ENCODE data around the gene PARN.

Gene PARN

DNA sequence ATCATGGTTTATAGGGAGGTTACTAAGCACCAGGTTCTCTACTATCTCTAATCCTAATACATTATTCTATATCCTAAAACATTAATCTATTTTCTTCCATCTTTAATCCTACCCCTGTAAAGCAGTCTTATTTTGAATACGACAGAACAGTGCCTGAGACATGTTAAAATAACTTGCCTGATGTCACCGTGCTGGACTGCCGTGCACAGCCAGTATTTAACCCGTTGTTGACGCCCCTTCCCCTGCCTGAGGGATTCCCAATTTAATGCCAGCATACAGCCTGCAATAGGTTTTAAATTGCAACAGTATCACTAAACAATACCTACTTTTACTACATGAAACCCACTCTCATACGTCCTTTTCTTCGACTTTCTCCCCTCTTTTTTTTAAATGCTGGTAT is 133.3 kb downstream of the PARN start:
- Histone ChIP-seq H4K20me1 (ENCODE audit: control insufficient read depth, insufficient read depth, low read depth, low read length) (no peaks in the 10 kb centered on the region), H3K79me2 (ENCODE audit: control insufficient read depth, low read length) (peaks cover 18% of the 10 kb centered on the region), H3F3A (ENCODE audit: control insufficient read depth, insufficient read depth) (no peaks in the 10 kb centered on the region), H3K4me2 (ENCODE audit: low read length) (no peak overlapping the region), H3K36me3 (ENCODE audit: control insufficient read depth, low read length) (peaks cover 36% of the 10 kb centered on the region; the same call in 1 of the 2 replicates), H3K27ac (ENCODE audit: low read depth, low read length) (no peak overlapping the region), H3K4me3 (ENCODE audit: low read length) (no peak overlapping the region), H3K27me3 (ENCODE audit: control insufficient read depth, low read length) (no peaks in the 10 kb centered on the region), H3K4me1 (ENCODE audit: control insufficient read depth, low read length) (no peaks in the 10 kb centered on the region), H3K9me3 (ENCODE audit: control insufficient read depth, insufficient read depth, low read length) (no peaks in the 10 kb centered on the region), H3K9me2 (replicated peaks; ENCODE audit: control insufficient read depth, low read length) (no peaks in the 10 kb centered on the region)
- TF ChIP-seq, protein P1, sequence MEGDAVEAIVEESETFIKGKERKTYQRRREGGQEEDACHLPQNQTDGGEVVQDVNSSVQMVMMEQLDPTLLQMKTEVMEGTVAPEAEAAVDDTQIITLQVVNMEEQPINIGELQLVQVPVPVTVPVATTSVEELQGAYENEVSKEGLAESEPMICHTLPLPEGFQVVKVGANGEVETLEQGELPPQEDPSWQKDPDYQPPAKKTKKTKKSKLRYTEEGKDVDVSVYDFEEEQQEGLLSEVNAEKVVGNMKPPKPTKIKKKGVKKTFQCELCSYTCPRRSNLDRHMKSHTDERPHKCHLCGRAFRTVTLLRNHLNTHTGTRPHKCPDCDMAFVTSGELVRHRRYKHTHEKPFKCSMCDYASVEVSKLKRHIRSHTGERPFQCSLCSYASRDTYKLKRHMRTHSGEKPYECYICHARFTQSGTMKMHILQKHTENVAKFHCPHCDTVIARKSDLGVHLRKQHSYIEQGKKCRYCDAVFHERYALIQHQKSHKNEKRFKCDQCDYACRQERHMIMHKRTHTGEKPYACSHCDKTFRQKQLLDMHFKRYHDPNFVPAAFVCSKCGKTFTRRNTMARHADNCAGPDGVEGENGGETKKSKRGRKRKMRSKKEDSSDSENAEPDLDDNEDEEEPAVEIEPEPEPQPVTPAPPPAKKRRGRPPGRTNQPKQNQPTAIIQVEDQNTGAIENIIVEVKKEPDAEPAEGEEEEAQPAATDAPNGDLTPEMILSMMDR (IDR thresholded peaks at IDR 0.05; ENCODE audit: low read depth, low read length, poor library complexity, severe bottlenecking), result no peak
- TF ChIP-seq EZH2phosphoT487 (IDR thresholded peaks at IDR 0.05; ENCODE audit: borderline replicate concordance, low read length), result no peak

DNA sequence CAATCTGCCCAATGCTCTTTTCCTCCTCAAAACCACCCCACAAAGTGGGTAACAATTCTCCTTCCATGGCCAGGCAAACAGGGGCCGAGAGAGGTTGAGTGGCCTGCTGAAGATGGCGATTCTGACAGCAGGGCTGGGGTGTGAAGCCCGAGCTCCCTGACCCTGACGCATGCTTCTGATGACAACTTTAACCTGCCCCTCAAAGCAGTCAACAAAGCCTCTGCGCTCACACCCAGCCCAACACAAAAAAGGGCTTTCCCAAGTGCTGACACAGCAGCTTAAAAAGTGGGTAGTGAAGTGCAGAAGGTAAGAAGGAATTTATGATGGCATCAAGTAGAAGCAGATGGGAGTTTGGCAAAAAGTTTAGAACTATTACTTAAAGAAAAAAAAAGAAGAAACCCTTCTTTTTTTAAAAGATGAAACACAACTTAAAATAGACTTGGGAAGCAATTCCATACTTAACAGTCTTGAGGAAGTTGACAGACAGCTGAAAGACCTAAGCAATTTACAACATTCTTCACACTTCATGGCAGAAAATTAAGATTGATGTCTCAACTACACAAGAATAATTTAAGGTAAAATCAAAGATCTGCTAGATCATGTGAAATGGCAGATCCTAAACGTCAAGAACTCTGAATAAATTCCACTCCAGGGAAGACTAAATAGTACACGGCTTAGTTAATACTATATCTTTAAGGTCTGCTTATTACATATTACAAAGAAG is 133.9 kb downstream of the PARN start:
- Histone ChIP-seq H3K79me2 (ENCODE audit: control insufficient read depth, low read length) (peaks cover 16% of the 10 kb centered on the region), H3K36me3 (ENCODE audit: control insufficient read depth, low read length) (peaks cover 34% of the 10 kb centered on the region; the same call in 1 of the 2 replicates), H3K9me2 (replicated peaks; ENCODE audit: control insufficient read depth, low read length) (no peaks in the 10 kb centered on the region), H3K27ac (ENCODE audit: low read depth, low read length) (no peak overlapping the region), H3K4me2 (ENCODE audit: low read length) (no peak overlapping the region), H3K4me3 (ENCODE audit: low read length) (no peak overlapping the region), H3K9me3 (ENCODE audit: control insufficient read depth, insufficient read depth, low read length) (no peaks in the 10 kb centered on the region), H4K20me1 (ENCODE audit: control insufficient read depth, insufficient read depth, low read depth, low read length) (no peaks in the 10 kb centered on the region), H3K27me3 (ENCODE audit: control insufficient read depth, low read length) (no peaks in the 10 kb centered on the region), H3K4me1 (ENCODE audit: control insufficient read depth, low read length) (no peaks in the 10 kb centered on the region), H3F3A (ENCODE audit: control insufficient read depth, insufficient read depth) (no peaks in the 10 kb centered on the region)
- TF ChIP-seq EZH2phosphoT487 (IDR thresholded peaks at IDR 0.05; ENCODE audit: borderline replicate concordance, low read length), result no peak
- TF ChIP-seq, protein P1 (IDR thresholded peaks at IDR 0.05; ENCODE audit: low read depth, low read length, poor library complexity, severe bottlenecking), result no peak

DNA sequence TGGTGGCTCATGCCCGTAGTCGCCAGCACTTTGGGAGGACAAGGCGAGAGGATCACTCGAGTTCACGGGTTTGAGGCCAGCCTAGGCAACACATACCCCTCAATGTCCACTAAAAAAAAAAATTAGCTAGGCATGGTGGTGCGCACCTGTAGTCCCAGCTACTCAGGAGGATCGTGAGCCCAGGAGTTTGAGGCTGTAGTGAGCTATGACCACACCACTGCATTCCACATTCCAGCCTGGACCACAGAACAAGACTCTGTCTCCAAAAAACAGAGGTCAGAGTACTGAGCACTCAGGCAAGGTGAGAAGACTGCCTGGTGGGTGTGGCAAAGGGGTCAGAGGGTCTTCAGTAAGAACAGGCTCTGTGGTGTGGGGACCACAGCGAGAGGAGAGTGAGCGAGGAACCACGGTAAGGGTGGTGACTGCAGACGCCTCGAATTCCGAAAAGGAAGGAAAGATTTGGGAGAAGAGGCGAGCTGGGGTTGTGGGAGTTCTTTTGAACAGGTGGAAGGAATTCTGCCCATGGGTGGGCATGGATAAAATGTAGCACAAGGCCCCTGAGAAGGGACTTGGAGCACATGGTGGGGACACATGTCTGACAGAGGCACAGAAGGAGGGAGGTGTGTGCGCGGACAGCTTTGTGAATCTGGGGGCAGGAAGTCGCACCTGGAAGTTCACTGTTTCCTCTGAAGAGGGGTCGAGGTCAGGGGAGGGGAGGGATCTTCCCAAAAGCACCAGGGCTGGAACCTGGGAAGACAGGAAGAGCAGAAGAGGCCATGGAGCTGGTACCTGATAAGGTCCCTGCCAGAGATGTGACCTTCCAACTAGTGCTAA is 134.6 kb downstream of the PARN start:
- H3K4me1 ChIP-seq (ENCODE audit: control insufficient read depth, low read length), result no peaks in the 10 kb centered on the region
- no peak overlapping the region for H3K4me3 ChIP-seq (ENCODE audit: low read length)

More for the DNA sequence above, 134.6 kb downstream of the PARN start:
- Histone ChIP-seq H3F3A (ENCODE audit: control insufficient read depth, insufficient read depth) (no peaks in the 10 kb centered on the region), H3K36me3 (ENCODE audit: control insufficient read depth, low read length) (peaks cover 34% of the 10 kb centered on the region; the same call in 1 of the 2 replicates), H3K27ac (ENCODE audit: low read depth, low read length) (no peak overlapping the region), H3K9me3 (ENCODE audit: control insufficient read depth, insufficient read depth, low read length) (no peaks in the 10 kb centered on the region), H3K27me3 (ENCODE audit: control insufficient read depth, low read length) (no peaks in the 10 kb centered on the region), H3K79me2 (ENCODE audit: control insufficient read depth, low read length) (peaks cover 21% of the 10 kb centered on the region), H4K20me1 (ENCODE audit: control insufficient read depth, insufficient read depth, low read depth, low read length) (no peaks in the 10 kb centered on the region), H3K4me2 (ENCODE audit: low read length) (no peak overlapping the region), H3K9me2 (replicated peaks; ENCODE audit: control insufficient read depth, low read length) (no peaks in the 10 kb centered on the region)
- TF ChIP-seq, protein P1 (IDR thresholded peaks at IDR 0.05; ENCODE audit: low read depth, low read length, poor library complexity, severe bottlenecking), result no peak
- no peak for TF ChIP-seq EZH2phosphoT487 (IDR thresholded peaks at IDR 0.05; ENCODE audit: borderline replicate concordance, low read length)

Measured in DOHH2 (cell line).